Hematopoietic multipotent progenitor cell (in vitro differentiated cells): Measurements from ENCODE around the gene ARSJ. TPM values are rescaled to one million over a fixed set of nuclear protein-coding genes. Genes with fewer than 3 reads are reported as not detected.

Experiments used
- DNase-seq, 3 donors: peaks; one replicate each; pipeline ENCODE4 v3.0.0-alpha.2; 2011 to 2015; ENCODE audit warnings: low read depth in 2 of 3, low spot score in 2 of 3
- total RNA-seq: library from RNA; depleted of rRNA; stranded (reverse); fragments of >200 nt; gene quantifications from one replicate; pipeline ENCODE4 v1.2.3, GENCODE V29; 2012

ARSJ gene
- total RNA-seq, 1 donor = under 0.01 TPM

GRCh38 chr4:113905301-113905700 lies 74.1 kb downstream of the ARSJ start:
- no peak for DNase-seq

- no peak for DNase-seq
These were observed 74.6 kb downstream of the ARSJ start for GRCh38 chr4:113904877-113905276.

GRCh38 chr4:113901994-113902787 lies 77.3 kb downstream of the ARSJ start:
- peak; percentile 42 to 65 (median 46) for DNase-seq

GRCh38 chr4:113899271-113900070 lies 80.0 kb downstream of the ARSJ start:
- DNase-seq = no peak

GRCh38 chr4:113893546-113893945 lies 85.9 kb downstream of the ARSJ start:
- peak in 2 of 3 donors; percentile 7 to 32 for DNase-seq

GRCh38 chr4:113888006-113888405 lies 91.4 kb downstream of the ARSJ start:
- DNase-seq = no peak

- DNase-seq = no peak
These were observed 94.2 kb downstream of the ARSJ start for GRCh38 chr4:113885291-113885690.

GRCh38 chr4:113884655-113885054 lies 94.8 kb downstream of the ARSJ start:
- DNase-seq = no peak

- DNase-seq = no peak
These were observed 96.8 kb downstream of the ARSJ start for GRCh38 chr4:113882668-113883067.

GRCh38 chr4:113881256-113881655 lies 98.2 kb downstream of the ARSJ start:
- no peak for DNase-seq

GRCh38 chr4:113880240-113881028 lies 99.0 kb downstream of the ARSJ start:
- no peak for DNase-seq

- DNase-seq = no peak
These were observed 100.8 kb downstream of the ARSJ start for GRCh38 chr4:113878668-113879067.

GRCh38 chr4:113874480-113874879 lies 105.0 kb downstream of the ARSJ start:
- DNase-seq = no peak

GRCh38 chr4:113873508-113873907 lies 105.9 kb downstream of the ARSJ start:
- DNase-seq = no peak

- DNase-seq = no peak
These were observed 106.8 kb downstream of the ARSJ start for GRCh38 chr4:113872426-113873260.

- no peak for DNase-seq
These were observed 108.4 kb downstream of the ARSJ start for GRCh38 chr4:113871080-113871479.

GRCh38 chr4:113869743-113870375 lies 109.6 kb downstream of the ARSJ start:
- DNase-seq = no peak

- DNase-seq = no peak
These were observed 112.8 kb downstream of the ARSJ start for GRCh38 chr4:113866611-113867010.

- no peak for DNase-seq
These were observed 120.5 kb downstream of the ARSJ start for GRCh38 chr4:113858924-113859323.

- no peak for DNase-seq
These were observed 127.6 kb downstream of the ARSJ start for GRCh38 chr4:113851816-113852215.
